Activated naive CD8-positive, alpha-beta T cell treated with anti-CD3 and anti-CD28 coated beads for 36 hours (primary cell): ENCODE results near the gene DHX16. TPM values are rescaled to one million over a fixed set of nuclear protein-coding genes. Genes with fewer than 3 reads are reported as not detected.

Source experiments
- DNase-seq: peaks from one replicate; pipeline ENCODE4 v3.0.0; 2021
- H3K27ac Mint-ChIP-seq: one replicate; pipeline ENCODE4 v1.8.0; 2022; ENCODE audit warnings: mild to moderate bottlenecking, moderate library complexity, mixed read lengths
- H3K27me3 Mint-ChIP-seq: one replicate; pipeline ENCODE4 v1.8.0; 2022; ENCODE audit warnings: mild to moderate bottlenecking, mixed read lengths
- H3K36me3 Mint-ChIP-seq: one replicate; pipeline ENCODE4 v1.8.0; 2021; ENCODE audit warnings: mild to moderate bottlenecking, mixed read lengths
- H3K4me1 Mint-ChIP-seq: one replicate; pipeline ENCODE4 v1.8.0; 2021; ENCODE audit warnings: mixed read lengths
- H3K4me3 Mint-ChIP-seq: one replicate; pipeline ENCODE4 v1.8.0; 2022; ENCODE audit warnings: mild to moderate bottlenecking, moderate library complexity, mixed read lengths
- H3K9me3 Mint-ChIP-seq: one replicate; pipeline ENCODE4 v1.8.0; 2022; ENCODE audit warnings: mixed read lengths
- total RNA-seq, 2 experiments: library from RNA; stranded (reverse); gene quantifications; one replicate each; pipeline ENCODE4 v1.2.3, GENCODE V29; 2021

Gene DHX16
- total RNA-seq, 2 experiments from 2014 or later: 40.4 to 42.1 TPM

GRCh38 chr6:30686908-30687658, 14.3 kb upstream of the DHX16 start:
- peak overlapping the region; percentile 93 for H3K27ac Mint-ChIP-seq
- H3K4me1 Mint-ChIP-seq: peaks cover 35% of the 10 kb centered on the region
- H3K4me3 Mint-ChIP-seq: peak overlapping the region; percentile 95
- peak; percentile 83 for DNase-seq
- H3K36me3 Mint-ChIP-seq: peaks cover 47% of the 10 kb centered on the region
- H3K9me3 Mint-ChIP-seq: no peaks in the 10 kb centered on the region
- H3K27me3 Mint-ChIP-seq: no peaks in the 10 kb centered on the region

- peak; percentile 86 for DNase-seq
- peaks cover 35% of the 10 kb centered on the region for H3K4me1 Mint-ChIP-seq
- no peaks in the 10 kb centered on the region for H3K27me3 Mint-ChIP-seq
- peak within 1 kb of the TSS; percentile 93 for H3K27ac Mint-ChIP-seq
- peaks cover 55% of the 10 kb centered on the region for H3K36me3 Mint-ChIP-seq
- peak within 1 kb of the TSS; percentile 95 for H3K4me3 Mint-ChIP-seq
- H3K9me3 Mint-ChIP-seq: no peaks in the 10 kb centered on the region
These were observed 13.5 kb upstream of the DHX16 start, which contains the start of gene PPP1R18 for GRCh38 chr6:30686009-30686907. Gene PPP1R18 (minus strand): TSS chr6:30686645. CDS start chr6:30686018, 627 bp downstream.

- peak overlapping the region; percentile 95 for H3K4me3 Mint-ChIP-seq
- no peaks in the 10 kb centered on the region for H3K9me3 Mint-ChIP-seq
- H3K4me1 Mint-ChIP-seq: peaks cover 37% of the 10 kb centered on the region
- peaks cover 63% of the 10 kb centered on the region for H3K36me3 Mint-ChIP-seq
- DNase-seq: no peak
- H3K27ac Mint-ChIP-seq: peak overlapping the region; percentile 93
- H3K27me3 Mint-ChIP-seq: no peaks in the 10 kb centered on the region
These were observed 12.6 kb upstream of the DHX16 start for GRCh38 chr6:30685157-30686008.

- peak; percentile 64 for DNase-seq
These were observed 11.8 kb upstream of the DHX16 start for GRCh38 chr6:30684386-30685156.

GRCh38 chr6:30683980-30684338, 11.2 kb upstream of the DHX16 start:
- Mint-ChIP-seq H3K4me1 (peaks cover 36% of the 10 kb centered on the region), H3K27ac (peak overlapping the region; percentile 87), H3K27me3 (no peaks in the 10 kb centered on the region), H3K4me3 (peak overlapping the region; percentile 95), H3K36me3 (peaks cover 75% of the 10 kb centered on the region), H3K9me3 (no peaks in the 10 kb centered on the region)
- DNase-seq: no peak

More at GRCh38 chr6:30684386-30685156, 11.8 kb upstream of the DHX16 start:
- Mint-ChIP-seq H3K27ac (peak overlapping the region; percentile 93), H3K36me3 (peaks cover 70% of the 10 kb centered on the region), H3K27me3 (no peaks in the 10 kb centered on the region), H3K4me3 (peak overlapping the region; percentile 95), H3K9me3 (no peaks in the 10 kb centered on the region), H3K4me1 (peaks cover 35% of the 10 kb centered on the region)

GRCh38 chr6:30683183-30683979, 10.6 kb upstream of the DHX16 start:
- no peak for DNase-seq

GRCh38 chr6:30682143-30683117, 9.6 kb upstream of the DHX16 start:
- no peaks in the 10 kb centered on the region for H3K27me3 Mint-ChIP-seq
- H3K9me3 Mint-ChIP-seq: no peaks in the 10 kb centered on the region
- peak overlapping the region; percentile 95 for H3K4me3 Mint-ChIP-seq
- H3K4me1 Mint-ChIP-seq: peaks cover 28% of the 10 kb centered on the region
- DNase-seq: peak; percentile 87
- peaks cover 78% of the 10 kb centered on the region for H3K36me3 Mint-ChIP-seq
- peak overlapping the region; percentile 87 for H3K27ac Mint-ChIP-seq

More at GRCh38 chr6:30683183-30683979, 10.6 kb upstream of the DHX16 start:
- peaks cover 36% of the 10 kb centered on the region for H3K4me1 Mint-ChIP-seq
- H3K9me3 Mint-ChIP-seq: no peaks in the 10 kb centered on the region
- peaks cover 80% of the 10 kb centered on the region for H3K36me3 Mint-ChIP-seq
- H3K27me3 Mint-ChIP-seq: no peaks in the 10 kb centered on the region
- H3K27ac Mint-ChIP-seq: peak overlapping the region; percentile 87
- H3K4me3 Mint-ChIP-seq: peak overlapping the region; percentile 95

- Mint-ChIP-seq H3K36me3 (peaks cover 83% of the 10 kb centered on the region), H3K4me1 (peaks cover 28% of the 10 kb centered on the region), H3K9me3 (no peaks in the 10 kb centered on the region), H3K4me3 (peak overlapping the region; percentile 95), H3K27me3 (no peaks in the 10 kb centered on the region), H3K27ac (peak overlapping the region; percentile 87)
- no peak for DNase-seq
These were observed 8.9 kb upstream of the DHX16 start for GRCh38 chr6:30681766-30682142.

GRCh38 chr6:30679765-30680535, 7.1 kb upstream of the DHX16 start:
- no peaks in the 10 kb centered on the region for H3K9me3 Mint-ChIP-seq
- no peak for DNase-seq
- no peaks in the 10 kb centered on the region for H3K27me3 Mint-ChIP-seq
- H3K27ac Mint-ChIP-seq: peak overlapping the region; percentile 87
- H3K4me1 Mint-ChIP-seq: peaks cover 28% of the 10 kb centered on the region
- H3K36me3 Mint-ChIP-seq: peaks cover 78% of the 10 kb centered on the region
- H3K4me3 Mint-ChIP-seq: peak overlapping the region; percentile 95

- H3K4me1 Mint-ChIP-seq: peaks cover 28% of the 10 kb centered on the region
- H3K36me3 Mint-ChIP-seq: peaks cover 72% of the 10 kb centered on the region
- peak overlapping the region; percentile 95 for H3K4me3 Mint-ChIP-seq
- DNase-seq: peak; percentile 93
- H3K27me3 Mint-ChIP-seq: no peaks in the 10 kb centered on the region
- peak overlapping the region; percentile 87 for H3K27ac Mint-ChIP-seq
- no peaks in the 10 kb centered on the region for H3K9me3 Mint-ChIP-seq
These were observed 6.3 kb upstream of the DHX16 start for GRCh38 chr6:30678964-30679726.

- Mint-ChIP-seq H3K27ac (peak overlapping the region; percentile 34), H3K4me3 (no peak overlapping the region), H3K27me3 (no peaks in the 10 kb centered on the region), H3K9me3 (no peaks in the 10 kb centered on the region), H3K4me1 (peaks cover 30% of the 10 kb centered on the region), H3K36me3 (peaks cover 50% of the 10 kb centered on the region)
- DNase-seq: no peak
These were observed 4.0 kb upstream of the DHX16 start for GRCh38 chr6:30676660-30677285.
